GM23338 (cell line): ENCODE data around the gene MOB3B. TPM values are rescaled to one million over a fixed set of nuclear protein-coding genes. Genes with fewer than 3 reads are reported as not detected.

Source experiments
- ATAC-seq: fragments of 200-7000 bp; cut with Tn5 transposase; 3 replicates; pipeline ENCODE4 v1.9.1; 2020
- DNase-seq: peaks from one replicate; pipeline ENCODE4 v3.0.0-alpha.2; 2015; ENCODE audit warnings: low spot score
- H2AFZ ChIP-seq: fragments of 200-600 bp; sonication (generic); 2 replicates; pipeline ENCODE4 v1.8.0; 2016; ENCODE audit warnings: antibody characterized with exemption, mild to moderate bottlenecking, moderate library complexity
- H3F3A ChIP-seq: fragments of 200-600 bp; sonication (generic); replicated peaks from 2 replicates; pipeline ENCODE4 v1.8.0; 2017; ENCODE audit warnings: antibody characterized with exemption, mixed run types, low read depth
- H3K27ac ChIP-seq: fragments of 200-600 bp; sonication (generic); 2 replicates; pipeline ENCODE4 v1.6.1; 2016; ENCODE audit warnings: low read depth
- H3K27me3 ChIP-seq: fragments of 200-600 bp; sonication (generic); 2 replicates; pipeline ENCODE4 v1.8.0; 2016; ENCODE audit warnings: mild to moderate bottlenecking, mixed run types, moderate library complexity; ENCODE audit not compliant: insufficient read depth
- H3K36me3 ChIP-seq: fragments of 200-600 bp; sonication (generic); 2 replicates; pipeline ENCODE4 v1.8.0; 2016; ENCODE audit warnings: mild to moderate bottlenecking; ENCODE audit not compliant: insufficient read depth
- H3K4me1 ChIP-seq: fragments of 200-600 bp; sonication (generic); 2 replicates; pipeline ENCODE4 v1.8.0; 2016; ENCODE audit warnings: mild to moderate bottlenecking, moderate library complexity; ENCODE audit not compliant: insufficient read depth
- H3K4me2 ChIP-seq: fragments of 200-600 bp; sonication (generic); 2 replicates; pipeline ENCODE4 v1.7.1; 2017; ENCODE audit warnings: mixed run types
- H3K4me3 ChIP-seq: fragments of 200-600 bp; sonication (generic); 2 replicates; pipeline ENCODE4 v1.6.1; 2016; ENCODE audit warnings: mixed run types
- H3K79me2 ChIP-seq: fragments of 200-600 bp; sonication (generic); replicated peaks from 2 replicates; pipeline ENCODE4 v1.8.0; 2017; ENCODE audit warnings: mild to moderate bottlenecking; ENCODE audit not compliant: insufficient read depth
- H3K9me2 ChIP-seq: fragments of 200-600 bp; sonication (generic); 2 replicates; pipeline ENCODE4 v1.8.0; 2017; ENCODE audit not compliant: insufficient read depth
- H4K20me1 ChIP-seq: fragments of 200-600 bp; sonication (generic); replicated peaks from 2 replicates; pipeline ENCODE4 v1.8.0; 2017; ENCODE audit warnings: mild to moderate bottlenecking; ENCODE audit not compliant: insufficient read depth
- H3K27ac Mint-ChIP-seq: 2 replicates; pipeline ENCODE4 v1.8.0; 2020; ENCODE audit warnings: inconsistent platforms, mild to moderate bottlenecking, moderate library complexity, mixed read lengths
- H3K27me3 Mint-ChIP-seq: 3 replicates; pipeline ENCODE4 v1.8.0; 2022; ENCODE audit warnings: low read depth, mild to moderate bottlenecking, moderate library complexity, mixed read lengths, inconsistent platforms; ENCODE audit not compliant: insufficient read depth, poor library complexity
- H3K36me3 Mint-ChIP-seq: 3 replicates; pipeline ENCODE4 v1.8.0; 2021; ENCODE audit warnings: low read depth, mild to moderate bottlenecking, inconsistent platforms, moderate library complexity, mixed read lengths
- H3K4me1 Mint-ChIP-seq: 3 replicates; pipeline ENCODE4 v1.8.0; 2020; ENCODE audit warnings: mild to moderate bottlenecking, inconsistent platforms, mixed read lengths
- H3K4me3 Mint-ChIP-seq: 3 replicates; pipeline ENCODE4 v1.8.0; 2021; ENCODE audit warnings: moderate library complexity, mild to moderate bottlenecking, inconsistent platforms, mixed read lengths
- H3K9me3 Mint-ChIP-seq: 3 replicates; pipeline ENCODE4 v1.8.0; 2020; ENCODE audit warnings: moderate library complexity, mild to moderate bottlenecking, inconsistent platforms, mixed read lengths
- CREB1 ChIP-seq: fragments of 250-450 bp; sonication (Bioruptor Pico); IDR thresholded peaks from 2 replicates; pipeline ENCODE4 v1.5.0; 2020; ENCODE audit warnings: low read depth, mild to moderate bottlenecking, moderate library complexity
- EZH2 ChIP-seq: fragments of 200-600 bp; sonication (generic); IDR thresholded peaks from one replicate; pipeline ENCODE4 v1.8.0; 2017; ENCODE audit warnings: antibody characterized with exemption, mild to moderate bottlenecking, low read depth; ENCODE audit not compliant: unreplicated experiment
- JUNB ChIP-seq: IDR thresholded peaks from one replicate; pipeline ENCODE4 v1.6.1; 2016; ENCODE audit warnings: antibody characterized with exemption; ENCODE audit not compliant: unreplicated experiment
- ZNF114 ChIP-seq: fragments of 250-450 bp; sonication (Bioruptor Pico); IDR thresholded peaks from 2 replicates; pipeline ENCODE4 v1.5.0; 2020; ENCODE audit warnings: mild to moderate bottlenecking, moderate library complexity
- ZNF331 ChIP-seq: fragments of 250-450 bp; sonication (Bioruptor Pico); IDR thresholded peaks from 2 replicates; pipeline ENCODE4 v1.5.0; 2020; ENCODE audit warnings: low read depth, mild to moderate bottlenecking, moderate library complexity
- polyA plus RNA-seq: library from polyadenylated mRNA; unstranded; fragments of >200 nt; fragmentation: Nextera tagmentation; extraction: Ambion mirVana; gene quantifications from 2 replicates; pipeline ENCODE4 v1.2.1, GENCODE V29; 2016
- total RNA-seq: library from RNA; depleted of rRNA; stranded (reverse); fragments of >200 nt; shearing (Covaris generic); gene quantifications from 2 replicates; pipeline ENCODE4 v1.2.3, GENCODE V29; 2014
- TF ChIP-seq, protein P1 (sequence below): fragments of 250-450 bp; sonication (Bioruptor Pico); IDR thresholded peaks from 2 replicates; pipeline ENCODE4 v1.5.0; 2020; ENCODE audit warnings: mild to moderate bottlenecking, moderate library complexity
- TF ChIP-seq, protein P2 (sequence below): IDR thresholded peaks from one replicate; pipeline ENCODE4 v1.6.1; 2018; ENCODE audit warnings: antibody characterized with exemption; ENCODE audit not compliant: unreplicated experiment
- TF ChIP-seq, protein P3 (sequence below): IDR thresholded peaks from 2 replicates; pipeline ENCODE4 v1.6.1; 2016; ENCODE audit warnings: antibody characterized with exemption

MOB3B gene
- total and polyA plus RNA-seq, 2 experiments from 2014 or later: 7.6 to 12.1 TPM

DNA sequence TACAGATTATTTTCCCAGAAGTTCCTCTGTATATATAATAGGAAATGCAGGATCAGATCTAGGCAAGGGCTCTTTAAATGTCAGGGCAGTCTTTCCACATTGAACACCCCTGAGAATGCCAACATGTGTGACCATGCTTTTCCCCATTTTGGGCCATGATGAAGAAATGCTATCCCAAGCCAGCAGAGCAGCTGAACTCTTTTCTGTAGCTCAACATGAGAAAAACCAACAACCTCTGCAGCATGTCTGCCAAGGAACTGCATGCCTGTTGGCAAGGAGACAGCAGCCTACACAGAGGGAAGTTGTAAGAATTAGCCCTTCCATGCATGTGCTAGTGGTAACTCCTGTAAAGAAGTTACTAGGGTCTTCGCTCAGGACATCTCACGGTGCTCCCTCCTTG lies 15.1 kb downstream of the MOB3B start (continued):
- TF ChIP-seq, protein P1, sequence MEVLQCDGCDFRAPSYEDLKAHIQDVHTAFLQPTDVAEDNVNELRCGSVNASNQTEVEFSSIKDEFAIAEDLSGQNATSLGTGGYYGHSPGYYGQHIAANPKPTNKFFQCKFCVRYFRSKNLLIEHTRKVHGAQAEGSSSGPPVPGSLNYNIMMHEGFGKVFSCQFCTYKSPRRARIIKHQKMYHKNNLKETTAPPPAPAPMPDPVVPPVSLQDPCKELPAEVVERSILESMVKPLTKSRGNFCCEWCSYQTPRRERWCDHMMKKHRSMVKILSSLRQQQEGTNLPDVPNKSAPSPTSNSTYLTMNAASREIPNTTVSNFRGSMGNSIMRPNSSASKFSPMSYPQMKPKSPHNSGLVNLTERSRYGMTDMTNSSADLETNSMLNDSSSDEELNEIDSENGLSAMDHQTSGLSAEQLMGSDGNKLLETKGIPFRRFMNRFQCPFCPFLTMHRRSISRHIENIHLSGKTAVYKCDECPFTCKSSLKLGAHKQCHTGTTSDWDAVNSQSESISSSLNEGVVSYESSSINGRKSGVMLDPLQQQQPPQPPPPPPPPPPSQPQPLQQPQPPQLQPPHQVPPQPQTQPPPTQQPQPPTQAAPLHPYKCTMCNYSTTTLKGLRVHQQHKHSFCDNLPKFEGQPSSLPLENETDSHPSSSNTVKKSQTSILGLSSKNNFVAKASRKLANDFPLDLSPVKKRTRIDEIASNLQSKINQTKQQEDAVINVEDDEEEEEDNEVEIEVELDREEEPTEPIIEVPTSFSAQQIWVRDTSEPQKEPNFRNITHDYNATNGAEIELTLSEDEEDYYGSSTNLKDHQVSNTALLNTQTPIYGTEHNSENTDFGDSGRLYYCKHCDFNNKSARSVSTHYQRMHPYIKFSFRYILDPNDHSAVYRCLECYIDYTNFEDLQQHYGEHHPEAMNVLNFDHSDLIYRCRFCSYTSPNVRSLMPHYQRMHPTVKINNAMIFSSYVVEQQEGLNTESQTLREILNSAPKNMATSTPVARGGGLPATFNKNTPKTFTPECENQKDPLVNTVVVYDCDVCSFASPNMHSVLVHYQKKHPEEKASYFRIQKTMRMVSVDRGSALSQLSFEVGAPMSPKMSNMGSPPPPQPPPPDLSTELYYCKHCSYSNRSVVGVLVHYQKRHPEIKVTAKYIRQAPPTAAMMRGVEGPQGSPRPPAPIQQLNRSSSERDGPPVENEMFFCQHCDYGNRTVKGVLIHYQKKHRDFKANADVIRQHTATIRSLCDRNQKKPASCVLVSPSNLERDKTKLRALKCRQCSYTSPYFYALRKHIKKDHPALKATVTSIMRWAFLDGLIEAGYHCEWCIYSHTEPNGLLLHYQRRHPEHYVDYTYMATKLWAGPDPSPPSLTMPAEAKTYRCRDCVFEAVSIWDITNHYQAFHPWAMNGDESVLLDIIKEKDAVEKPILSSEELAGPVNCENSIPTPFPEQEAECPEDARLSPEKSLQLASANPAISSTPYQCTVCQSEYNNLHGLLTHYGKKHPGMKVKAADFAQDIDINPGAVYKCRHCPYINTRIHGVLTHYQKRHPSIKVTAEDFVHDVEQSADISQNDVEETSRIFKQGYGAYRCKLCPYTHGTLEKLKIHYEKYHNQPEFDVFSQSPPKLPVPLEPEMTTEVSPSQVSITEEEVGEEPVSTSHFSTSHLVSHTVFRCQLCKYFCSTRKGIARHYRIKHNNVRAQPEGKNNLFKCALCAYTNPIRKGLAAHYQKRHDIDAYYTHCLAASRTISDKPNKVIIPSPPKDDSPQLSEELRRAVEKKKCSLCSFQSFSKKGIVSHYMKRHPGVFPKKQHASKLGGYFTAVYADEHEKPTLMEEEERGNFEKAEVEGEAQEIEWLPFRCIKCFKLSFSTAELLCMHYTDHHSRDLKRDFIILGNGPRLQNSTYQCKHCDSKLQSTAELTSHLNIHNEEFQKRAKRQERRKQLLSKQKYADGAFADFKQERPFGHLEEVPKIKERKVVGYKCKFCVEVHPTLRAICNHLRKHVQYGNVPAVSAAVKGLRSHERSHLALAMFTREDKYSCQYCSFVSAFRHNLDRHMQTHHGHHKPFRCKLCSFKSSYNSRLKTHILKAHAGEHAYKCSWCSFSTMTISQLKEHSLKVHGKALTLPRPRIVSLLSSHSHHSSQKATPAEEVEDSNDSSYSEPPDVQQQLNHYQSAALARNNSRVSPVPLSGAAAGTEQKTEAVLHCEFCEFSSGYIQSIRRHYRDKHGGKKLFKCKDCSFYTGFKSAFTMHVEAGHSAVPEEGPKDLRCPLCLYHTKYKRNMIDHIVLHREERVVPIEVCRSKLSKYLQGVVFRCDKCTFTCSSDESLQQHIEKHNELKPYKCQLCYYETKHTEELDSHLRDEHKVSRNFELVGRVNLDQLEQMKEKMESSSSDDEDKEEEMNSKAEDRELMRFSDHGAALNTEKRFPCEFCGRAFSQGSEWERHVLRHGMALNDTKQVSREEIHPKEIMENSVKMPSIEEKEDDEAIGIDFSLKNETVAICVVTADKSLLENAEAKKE (CRISPR knock-in tag): no peak

DNA sequence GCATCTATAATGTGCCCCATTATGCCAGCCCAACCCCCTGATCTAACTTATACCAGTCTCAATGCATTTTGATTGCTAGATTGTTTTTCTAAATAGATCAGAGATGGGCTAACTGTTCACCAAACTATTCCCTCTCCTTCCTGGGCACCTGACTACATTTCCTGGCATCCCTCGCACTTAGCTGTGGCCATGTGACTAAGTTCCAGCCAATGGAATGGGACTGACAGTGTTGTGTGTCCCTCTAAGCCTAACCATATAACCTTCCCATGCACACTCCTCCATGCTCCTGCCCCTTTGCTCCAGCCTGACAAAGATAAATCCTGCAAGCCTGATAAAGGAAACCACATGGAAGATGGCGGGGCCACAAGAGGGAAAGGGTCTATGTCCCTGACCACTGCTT lies 17.8 kb downstream of the MOB3B start:
- no peak for DNase-seq
- no peak overlapping the region for H3K27ac Mint-ChIP-seq
- H3K4me1 Mint-ChIP-seq: peaks cover 14% of the 10 kb centered on the region
- Histone ChIP-seq H3K9me2 (no peaks in the 10 kb centered on the region; the same call in 1 of the 2 replicates), H3K36me3 (no peaks in the 10 kb centered on the region), H3K4me1 (no peaks in the 10 kb centered on the region), H3F3A (no peaks in the 10 kb centered on the region), H3K4me3 (no peak overlapping the region), H3K79me2 (peaks cover 4% of the 10 kb centered on the region; the same call in 1 of the 2 replicates), H3K27ac (no peak overlapping the region), H2AFZ (no peak overlapping the region), H3K4me2 (no peak overlapping the region), H4K20me1 (no peaks in the 10 kb centered on the region; the same call in 1 of the 2 replicates), H3K27me3 (no peaks in the 10 kb centered on the region)
- no peaks in the 10 kb centered on the region for H3K27me3 Mint-ChIP-seq
- peak; percentile 35; the same call in 2 of the 3 replicates for ATAC-seq
- no peak overlapping the region for H3K4me3 Mint-ChIP-seq
- H3K36me3 Mint-ChIP-seq: peaks cover 6% of the 10 kb centered on the region
- H3K9me3 Mint-ChIP-seq: no peaks in the 10 kb centered on the region; the same call in 2 of the 3 replicates
- TF ChIP-seq, protein P2, sequence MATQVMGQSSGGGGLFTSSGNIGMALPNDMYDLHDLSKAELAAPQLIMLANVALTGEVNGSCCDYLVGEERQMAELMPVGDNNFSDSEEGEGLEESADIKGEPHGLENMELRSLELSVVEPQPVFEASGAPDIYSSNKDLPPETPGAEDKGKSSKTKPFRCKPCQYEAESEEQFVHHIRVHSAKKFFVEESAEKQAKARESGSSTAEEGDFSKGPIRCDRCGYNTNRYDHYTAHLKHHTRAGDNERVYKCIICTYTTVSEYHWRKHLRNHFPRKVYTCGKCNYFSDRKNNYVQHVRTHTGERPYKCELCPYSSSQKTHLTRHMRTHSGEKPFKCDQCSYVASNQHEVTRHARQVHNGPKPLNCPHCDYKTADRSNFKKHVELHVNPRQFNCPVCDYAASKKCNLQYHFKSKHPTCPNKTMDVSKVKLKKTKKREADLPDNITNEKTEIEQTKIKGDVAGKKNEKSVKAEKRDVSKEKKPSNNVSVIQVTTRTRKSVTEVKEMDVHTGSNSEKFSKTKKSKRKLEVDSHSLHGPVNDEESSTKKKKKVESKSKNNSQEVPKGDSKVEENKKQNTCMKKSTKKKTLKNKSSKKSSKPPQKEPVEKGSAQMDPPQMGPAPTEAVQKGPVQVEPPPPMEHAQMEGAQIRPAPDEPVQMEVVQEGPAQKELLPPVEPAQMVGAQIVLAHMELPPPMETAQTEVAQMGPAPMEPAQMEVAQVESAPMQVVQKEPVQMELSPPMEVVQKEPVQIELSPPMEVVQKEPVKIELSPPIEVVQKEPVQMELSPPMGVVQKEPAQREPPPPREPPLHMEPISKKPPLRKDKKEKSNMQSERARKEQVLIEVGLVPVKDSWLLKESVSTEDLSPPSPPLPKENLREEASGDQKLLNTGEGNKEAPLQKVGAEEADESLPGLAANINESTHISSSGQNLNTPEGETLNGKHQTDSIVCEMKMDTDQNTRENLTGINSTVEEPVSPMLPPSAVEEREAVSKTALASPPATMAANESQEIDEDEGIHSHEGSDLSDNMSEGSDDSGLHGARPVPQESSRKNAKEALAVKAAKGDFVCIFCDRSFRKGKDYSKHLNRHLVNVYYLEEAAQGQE: no peak
- TF ChIP-seq JUNB (no peak), EZH2 (no peak), CREB1 (no peak), ZNF114 (CRISPR knock-in tag) (no peak), ZNF331 (no peak)
- TF ChIP-seq, protein P3, sequence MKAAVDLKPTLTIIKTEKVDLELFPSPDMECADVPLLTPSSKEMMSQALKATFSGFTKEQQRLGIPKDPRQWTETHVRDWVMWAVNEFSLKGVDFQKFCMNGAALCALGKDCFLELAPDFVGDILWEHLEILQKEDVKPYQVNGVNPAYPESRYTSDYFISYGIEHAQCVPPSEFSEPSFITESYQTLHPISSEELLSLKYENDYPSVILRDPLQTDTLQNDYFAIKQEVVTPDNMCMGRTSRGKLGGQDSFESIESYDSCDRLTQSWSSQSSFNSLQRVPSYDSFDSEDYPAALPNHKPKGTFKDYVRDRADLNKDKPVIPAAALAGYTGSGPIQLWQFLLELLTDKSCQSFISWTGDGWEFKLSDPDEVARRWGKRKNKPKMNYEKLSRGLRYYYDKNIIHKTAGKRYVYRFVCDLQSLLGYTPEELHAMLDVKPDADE: no peak
